GM19035 (cell line): ENCODE results near the gene DYTN.
"Not testable (repeated sequence)": the region's sequence is repeated elsewhere in the genome, so short reads cannot be mapped to it uniquely, and the experiment has no call there.

ENCODE experiments used
- ATAC-seq: cut with Tn5 transposase; IDR thresholded peaks from one replicate; pipeline ENCODE4 v1.9.1; 2021; ENCODE audit not compliant: unreplicated experiment

Gene DYTN

DNA sequence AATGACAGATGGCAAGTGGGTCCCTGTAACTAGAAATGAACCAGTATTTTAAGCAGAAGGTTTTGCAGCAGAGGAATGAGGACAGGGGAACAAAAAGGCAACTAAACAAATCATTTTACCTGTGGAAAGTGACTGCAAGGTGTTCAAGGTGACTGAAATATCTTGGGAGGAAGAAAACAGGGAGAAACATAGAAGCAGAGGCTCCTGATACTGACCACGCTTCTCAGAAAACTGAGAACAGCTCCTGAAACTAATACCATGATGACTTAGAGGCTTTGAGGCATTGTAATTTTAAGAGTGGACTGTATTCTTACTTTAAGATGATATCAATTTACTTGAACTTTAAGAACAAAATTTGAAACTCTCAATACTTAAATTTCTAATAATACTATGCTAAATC, at the start of gene DYTN:
Gene DYTN (minus strand): TSS at position 101 of the 400 bp plus-strand sequence. CDS start 117 bp downstream, outside the sequence.
- ATAC-seq = no peak

GRCh38 chr2:206766057-206766930, 48.1 kb upstream of the DYTN start:
- no peak for ATAC-seq

DNA sequence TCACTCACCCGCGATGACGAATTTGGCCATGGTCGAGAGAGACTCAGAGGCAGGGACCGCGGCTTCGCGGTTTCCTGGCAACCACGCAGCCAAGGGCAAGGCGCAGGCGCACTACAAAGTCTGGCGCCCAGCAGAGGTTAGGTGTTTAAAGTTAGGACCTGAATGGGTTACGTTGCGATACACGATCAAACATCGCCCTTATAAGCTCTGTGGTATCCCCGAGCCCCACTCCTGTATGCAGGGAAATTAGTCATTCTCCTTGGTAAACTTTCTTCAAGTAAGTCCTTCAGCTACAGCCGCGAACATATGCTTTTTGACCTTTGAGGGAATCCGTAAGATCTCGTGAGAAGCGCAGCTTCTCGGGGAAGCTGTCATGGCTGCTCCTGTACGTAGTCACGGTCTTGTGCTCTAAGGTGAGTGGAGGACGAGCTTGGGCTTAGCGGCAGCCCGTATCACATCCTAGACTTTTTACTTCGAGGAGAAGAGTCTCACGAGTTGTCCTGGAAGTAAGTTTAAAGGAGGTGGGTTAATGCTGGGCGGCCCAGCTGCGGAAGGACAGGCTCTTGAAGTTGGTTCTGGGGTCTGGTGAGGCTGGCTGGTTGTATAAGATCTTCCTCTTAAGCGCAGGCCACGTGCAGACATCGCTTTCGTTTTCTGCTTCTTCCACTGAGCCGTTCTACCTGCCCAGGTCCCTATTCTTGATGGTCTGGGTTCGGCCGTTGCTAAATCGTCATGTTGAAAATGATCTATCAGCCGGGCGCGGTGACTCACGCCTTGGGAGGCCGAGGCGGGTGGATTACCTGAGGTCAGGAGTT, 47.3 kb upstream of the DYTN start, which contains the start of the genes FASTKD2 and MDH1B:
Gene FASTKD2 (plus strand): TSS at position 365 of the 815 bp plus-strand sequence. CDS start 1,088 bp downstream, outside the sequence.
Gene MDH1B (minus strand): TSS at position 87 of the 815 bp plus-strand sequence. CDS start 57 bp downstream, at position 30.
- peak; percentile 95 for ATAC-seq

DNA sequence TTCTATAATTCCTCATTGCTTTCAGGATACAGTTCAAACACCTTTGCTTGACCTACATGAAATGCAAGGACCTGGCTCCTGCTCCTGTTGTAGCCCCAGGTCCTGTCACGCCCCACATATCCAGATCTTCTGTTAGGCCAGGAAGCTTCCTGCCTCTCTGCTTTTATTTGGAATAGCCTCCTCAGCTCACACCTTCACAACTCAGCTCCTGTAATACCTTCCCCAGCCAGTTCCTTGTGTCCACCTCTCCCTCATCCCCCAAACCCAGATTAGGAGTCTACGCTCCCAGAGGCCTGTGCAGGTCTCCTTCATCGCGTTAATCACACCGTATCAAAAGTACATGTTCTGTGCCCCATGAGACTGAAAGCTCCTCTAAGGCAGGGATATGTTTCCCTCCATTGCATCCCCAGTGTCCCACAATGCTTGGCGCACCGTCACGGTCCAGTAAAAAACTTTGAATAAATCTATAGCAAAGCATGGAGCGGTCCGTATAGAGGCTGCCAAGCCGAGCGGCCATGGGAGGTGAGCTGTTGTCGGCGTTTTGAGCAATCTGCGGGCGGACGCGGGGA, 46.6 kb upstream of the DYTN start:
- ATAC-seq = peak; percentile 35

GRCh38 chr2:206756816-206757215, 38.6 kb upstream of the DYTN start:
- ATAC-seq = no peak

DNA sequence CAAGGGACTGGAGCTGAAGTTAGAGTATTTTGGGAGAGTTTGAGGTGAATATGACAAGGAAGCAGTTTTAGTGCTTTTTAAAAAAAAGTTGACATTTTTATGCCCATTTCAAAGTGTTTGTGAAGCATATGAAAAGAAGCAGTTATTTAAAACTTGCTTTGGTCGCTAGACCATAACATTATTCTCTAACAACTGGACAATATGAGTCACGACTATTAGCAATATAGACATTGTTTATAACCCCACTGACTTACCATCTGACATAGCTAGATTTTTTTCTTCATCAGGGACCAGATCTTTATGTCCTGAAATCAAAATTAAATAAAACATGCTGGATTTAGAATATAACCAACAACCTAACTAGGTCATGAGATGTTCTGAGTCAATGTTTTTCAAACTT, 22.6 kb upstream of the DYTN start:
- no peak for ATAC-seq

- no peak for ATAC-seq
Measured at GRCh38 chr2:206739271-206739670, 21.1 kb upstream of the DYTN start.

GRCh38 chr2:206736935-206737334, 18.7 kb upstream of the DYTN start:
- ATAC-seq = no peak

DNA sequence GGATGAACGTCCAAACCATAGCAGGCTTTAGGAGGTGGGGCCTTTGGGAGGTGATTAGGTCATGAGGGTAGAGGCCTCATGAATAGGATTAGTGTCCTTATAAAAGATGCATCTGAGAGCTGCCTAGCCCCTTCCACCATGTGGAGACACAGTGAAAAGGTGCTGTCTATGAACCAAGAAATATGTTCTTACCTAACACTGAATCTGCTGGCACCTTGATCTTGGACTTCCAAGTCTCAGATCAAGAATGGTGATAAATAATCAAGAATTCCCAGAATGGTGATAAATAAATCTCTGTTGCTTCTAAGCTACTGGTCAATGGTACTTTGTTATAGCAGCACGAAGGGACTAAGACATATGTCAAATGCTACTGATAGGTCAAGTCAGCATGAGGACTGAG, 15.1 kb upstream of the DYTN start:
- ATAC-seq = no peak

GRCh38 chr2:206728277-206729199, 10.3 kb upstream of the DYTN start:
- no peak for ATAC-seq

- no peak for ATAC-seq
Measured at GRCh38 chr2:206727287-206727686, 9.1 kb upstream of the DYTN start.

GRCh38 chr2:206723288-206723687, 5.1 kb upstream of the DYTN start:
- no peak for ATAC-seq

DNA sequence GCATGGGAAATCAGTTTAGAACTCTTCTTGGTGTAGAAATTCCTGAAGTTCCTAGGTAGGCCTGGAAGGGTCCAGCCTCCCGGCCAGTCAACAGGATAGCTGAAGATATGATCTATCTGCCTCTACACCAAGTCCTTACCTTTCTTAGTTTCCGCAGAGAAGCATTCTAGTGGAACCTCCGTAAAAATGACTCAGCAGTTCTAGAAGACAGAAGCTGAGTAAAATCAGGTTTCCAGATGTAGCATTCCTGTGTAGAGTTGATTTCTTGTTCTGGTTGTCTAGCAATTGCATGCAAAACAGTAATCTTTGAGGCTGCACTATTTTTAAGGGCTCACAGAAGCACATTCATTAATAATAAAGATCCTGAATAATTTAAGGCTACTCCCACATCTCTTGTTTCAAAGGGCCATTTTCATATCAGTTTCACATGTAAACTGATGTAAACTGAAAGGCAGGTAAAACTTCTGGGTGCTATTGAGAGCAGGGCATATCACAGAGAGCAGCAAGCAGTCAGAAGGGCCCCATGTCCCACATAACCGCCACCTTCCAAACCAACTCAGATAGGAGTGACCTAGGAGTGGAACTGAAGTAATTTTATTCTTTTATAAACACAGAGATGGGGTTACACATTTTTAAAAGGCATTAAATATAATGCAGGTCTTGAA, 3.2 kb upstream of the DYTN start:
- ATAC-seq = peak; percentile 76

DNA sequence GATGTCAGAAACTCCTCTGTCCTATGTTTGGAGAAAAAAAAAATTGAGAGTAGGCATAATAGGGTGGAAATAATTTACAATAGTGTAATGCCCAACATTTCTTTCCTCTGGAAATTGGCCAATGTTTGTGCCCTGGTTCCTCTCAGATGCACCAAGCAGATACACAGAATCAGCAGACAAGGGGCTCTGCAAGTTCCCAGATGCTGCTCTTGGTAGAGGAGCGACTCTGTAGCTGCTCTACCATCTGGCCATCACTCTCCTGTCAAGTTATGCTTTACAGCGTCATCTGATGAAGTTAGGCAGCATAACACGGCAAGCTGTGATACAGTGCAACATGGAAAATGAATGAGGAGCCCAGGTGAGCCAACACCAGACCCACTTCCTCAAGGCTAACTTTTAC, 1.6 kb downstream of the DYTN start:
- ATAC-seq = no peak

DNA sequence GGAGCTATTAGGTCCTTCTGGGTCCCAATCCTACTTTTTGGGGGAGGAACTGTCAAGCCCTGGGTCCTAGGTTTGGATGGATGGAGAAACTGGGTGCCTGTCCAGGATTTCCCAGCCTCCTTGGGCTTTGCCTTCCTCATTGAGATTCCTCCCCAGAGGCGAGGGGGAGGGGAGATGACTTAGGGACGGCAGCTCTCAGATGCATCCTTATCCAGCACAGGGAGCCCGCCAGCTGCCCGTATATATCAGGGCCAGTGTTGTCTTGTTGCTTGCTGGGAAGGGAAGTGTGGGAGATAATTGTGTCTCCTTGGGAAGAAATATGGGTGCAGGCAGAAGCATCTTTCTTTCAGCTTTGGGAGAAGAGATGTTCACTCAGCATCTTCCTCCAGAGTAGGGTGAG, 3.0 kb downstream of the DYTN start:
- not testable (repeated sequence) for ATAC-seq

DNA sequence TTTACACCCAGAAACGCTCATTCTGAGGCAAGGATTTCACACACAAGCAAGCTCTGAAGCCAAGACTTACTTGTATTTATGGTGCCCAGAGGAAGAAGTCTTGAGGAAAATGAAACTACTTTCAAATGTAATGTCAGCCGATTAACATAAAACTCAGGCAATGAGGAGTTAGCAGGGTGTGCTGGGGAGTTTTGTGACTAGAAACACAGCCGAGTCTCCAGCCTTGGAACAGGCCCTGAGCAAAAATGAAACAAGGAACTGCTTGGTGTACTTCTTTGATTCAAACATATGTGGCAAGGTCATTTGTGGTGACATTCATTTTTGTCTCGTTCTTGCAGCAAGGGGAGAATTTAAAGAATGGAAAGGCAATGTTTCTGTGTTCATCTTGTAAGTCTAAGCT, 4.5 kb downstream of the DYTN start:
- peak; percentile 61 for ATAC-seq

DNA sequence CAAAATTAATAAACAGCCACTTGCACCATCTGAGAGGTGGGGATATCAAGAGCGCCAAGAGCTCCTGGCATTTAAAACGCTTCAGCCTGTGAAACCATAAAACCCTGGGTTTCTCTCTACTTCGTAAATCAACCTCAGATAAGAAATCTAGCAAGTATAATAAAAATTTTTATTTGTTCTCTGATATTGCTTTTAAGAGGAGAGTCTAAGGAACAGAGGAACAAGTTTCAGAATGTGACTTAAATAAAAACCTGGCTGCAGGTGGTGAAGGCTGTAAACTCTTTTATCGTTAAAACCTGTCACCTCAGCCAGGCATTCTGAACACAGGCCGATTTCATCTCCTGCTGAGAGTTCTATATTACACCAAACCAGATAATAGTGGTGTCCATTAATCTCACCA, 9.9 kb downstream of the DYTN start:
- no peak for ATAC-seq

DNA sequence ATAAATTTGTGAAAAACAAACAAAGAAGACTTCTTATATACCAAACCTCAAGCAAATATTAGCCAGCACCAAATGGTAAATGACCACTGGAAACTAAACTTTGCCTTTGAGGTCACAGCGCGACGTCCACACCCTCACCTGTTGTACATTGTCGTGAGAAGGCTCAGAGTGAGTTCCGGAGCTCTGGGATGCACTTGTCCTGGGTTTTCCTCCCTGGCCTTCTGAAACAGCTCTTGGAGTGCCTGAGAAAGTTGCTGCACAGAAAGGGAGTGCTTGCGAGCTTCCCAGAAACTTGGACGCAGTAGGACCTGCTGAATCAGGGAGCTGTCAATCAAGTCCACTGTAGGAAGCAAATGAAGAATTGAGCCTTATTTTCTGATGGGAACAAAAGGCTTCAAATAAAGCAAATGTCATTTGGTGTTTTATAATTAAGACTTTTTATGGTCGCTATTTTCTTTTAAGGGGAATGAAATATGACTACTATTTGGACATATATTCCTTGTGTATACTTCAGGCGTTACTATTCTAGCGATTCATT, 11.0 kb downstream of the DYTN start:
- no peak for ATAC-seq

DNA sequence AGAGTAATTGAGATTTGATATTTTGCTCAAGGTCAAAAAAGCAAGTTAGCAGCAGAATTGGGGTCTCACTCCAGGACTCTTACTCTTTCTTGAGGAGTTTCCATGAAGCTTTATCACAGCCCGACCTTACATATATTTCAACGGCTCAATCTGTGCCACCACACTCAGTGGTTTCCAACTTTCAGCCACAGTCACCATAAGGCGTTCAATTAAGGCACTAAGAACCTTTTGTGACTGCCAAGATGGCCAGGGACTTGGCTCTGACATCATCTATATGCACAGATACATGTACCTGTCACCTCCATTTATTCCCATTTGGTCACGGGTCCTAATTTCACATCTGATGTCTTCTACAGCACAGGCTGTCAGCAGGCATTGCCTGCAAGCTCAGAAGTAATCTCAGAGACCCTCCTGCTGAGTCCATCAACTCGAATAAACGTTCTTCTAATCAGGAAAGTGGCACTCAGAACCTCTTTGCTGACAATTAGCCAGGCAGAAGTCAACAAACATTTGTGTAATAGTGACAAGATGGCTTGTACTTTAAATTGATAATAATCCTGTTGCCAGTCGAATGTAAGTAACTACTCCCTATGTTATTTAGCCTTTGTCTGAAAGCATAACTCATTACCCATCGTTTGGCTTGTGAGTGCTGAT, 16.1 kb downstream of the DYTN start:
- ATAC-seq = no peak
